Measurements from ENCODE around the gene TNRC6C. TPM values are rescaled to one million over a fixed set of nuclear protein-coding genes. Genes with fewer than 3 reads are reported as not detected.

The TNRC6C gene
- total RNA-seq, 1 donor from 2014 or later: 64.7 TPM

GRCh38 chr17:78154903-78155811, 196.7 kb downstream of the TNRC6C start:
- Mint-ChIP-seq H3K27me3 (ENCODE audit: unreplicated experiment) (peaks cover 2% of the 10 kb centered on the region), H3K27ac (ENCODE audit: unreplicated experiment) (no peak overlapping the region), H3K9me3 (ENCODE audit: unreplicated experiment) (peaks cover 1% of the 10 kb centered on the region), H3K4me1 (ENCODE audit: low read depth, unreplicated experiment) (no peaks in the 10 kb centered on the region), H3K36me3 (ENCODE audit: unreplicated experiment) (no peaks in the 10 kb centered on the region), H3K4me3 (ENCODE audit: unreplicated experiment) (no peak overlapping the region)
- DNase-seq: no peak
- no peak for TF ChIP-seq CTCF (IDR thresholded peaks at IDR 0.05; ENCODE audit: partially characterized antibody, unreplicated experiment)

Other genes starting within 250 kb of the TNRC6C start
- gene TMC6, start 170.1 kb downstream of the TNRC6C start, total RNA-seq (ENCODE audit: unreplicated experiment): 1.1 TPM
- gene TMC8, start 172.1 kb downstream of the TNRC6C start, total RNA-seq (ENCODE audit: unreplicated experiment): not detected
- gene C17orf99, start 187.7 kb downstream of the TNRC6C start, total RNA-seq (ENCODE audit: unreplicated experiment): not detected
- 3.2 TPM for gene SYNGR2, start 209.9 kb downstream of the TNRC6C start, total RNA-seq (ENCODE audit: unreplicated experiment)
- gene TK1, start 228.3 kb downstream of the TNRC6C start, total RNA-seq (ENCODE audit: unreplicated experiment): 2.5 TPM
- 29.9 TPM for gene AFMID, start 228.7 kb downstream of the TNRC6C start, total RNA-seq (ENCODE audit: unreplicated experiment)